HG02642 (cell line): ENCODE results near the gene PRR7.
A peak's percentile ranks its signal among the peaks of the same experiment; 100 is the strongest.

Experiments used
- ATAC-seq: cut with Tn5 transposase; IDR thresholded peaks from one replicate; pipeline ENCODE4 v1.9.1; 2021; ENCODE audit warnings: mild to moderate bottlenecking; ENCODE audit not compliant: unreplicated experiment, poor library complexity

PRR7 gene

GRCh38 chr5:177462021-177462670 lies 15.5 kb downstream of the PRR7 start:
- no peak for ATAC-seq

- ATAC-seq = no peak
Measured at GRCh38 chr5:177465044-177465443, 18.4 kb downstream of the PRR7 start.

- ATAC-seq = no peak
Measured at GRCh38 chr5:177466861-177467260, 20.2 kb downstream of the PRR7 start.

- no peak for ATAC-seq
Measured at GRCh38 chr5:177467436-177467835, 20.8 kb downstream of the PRR7 start.

- ATAC-seq = no peak
Measured at GRCh38 chr5:177468329-177468684, 21.7 kb downstream of the PRR7 start.

- no peak for ATAC-seq
Measured at GRCh38 chr5:177468685-177469628, 22.3 kb downstream of the PRR7 start.

- no peak for ATAC-seq
Measured at GRCh38 chr5:177469750-177470525, 23.3 kb downstream of the PRR7 start.

- ATAC-seq = no peak
Measured at GRCh38 chr5:177470759-177471536, 24.3 kb downstream of the PRR7 start.

- ATAC-seq = no peak
Measured at GRCh38 chr5:177471610-177472356, 25.2 kb downstream of the PRR7 start.

GRCh38 chr5:177472460-177473442 lies 26.1 kb downstream of the PRR7 start:
- peak; percentile 42 for ATAC-seq

- peak; percentile 41 for ATAC-seq
Measured at GRCh38 chr5:177473443-177474001, 26.9 kb downstream of the PRR7 start, which contains the start of gene DBN1. TSS of gene DBN1 (minus strand) at chr5:177473634. CDS start at chr5:177473521, 113 bp downstream.

GRCh38 chr5:177474002-177474476 lies 27.4 kb downstream of the PRR7 start:
- ATAC-seq = no peak

- no peak for ATAC-seq
Measured at GRCh38 chr5:177474846-177475562, 28.4 kb downstream of the PRR7 start.

GRCh38 chr5:177475563-177476427 lies 29.2 kb downstream of the PRR7 start:
- no peak for ATAC-seq

- ATAC-seq = no peak
Measured at GRCh38 chr5:177476531-177477233, 30.1 kb downstream of the PRR7 start.
